ENCODE data around the gene ANKS3. TPM values are rescaled to one million over a fixed set of nuclear protein-coding genes. Genes with fewer than 3 reads are reported as not detected.
A peak's percentile ranks its signal among the peaks of the same experiment; 100 is the strongest.

ANKS3 gene
- total RNA-seq, 1 donor from 2014 or later, result 32.0 TPM

DNA sequence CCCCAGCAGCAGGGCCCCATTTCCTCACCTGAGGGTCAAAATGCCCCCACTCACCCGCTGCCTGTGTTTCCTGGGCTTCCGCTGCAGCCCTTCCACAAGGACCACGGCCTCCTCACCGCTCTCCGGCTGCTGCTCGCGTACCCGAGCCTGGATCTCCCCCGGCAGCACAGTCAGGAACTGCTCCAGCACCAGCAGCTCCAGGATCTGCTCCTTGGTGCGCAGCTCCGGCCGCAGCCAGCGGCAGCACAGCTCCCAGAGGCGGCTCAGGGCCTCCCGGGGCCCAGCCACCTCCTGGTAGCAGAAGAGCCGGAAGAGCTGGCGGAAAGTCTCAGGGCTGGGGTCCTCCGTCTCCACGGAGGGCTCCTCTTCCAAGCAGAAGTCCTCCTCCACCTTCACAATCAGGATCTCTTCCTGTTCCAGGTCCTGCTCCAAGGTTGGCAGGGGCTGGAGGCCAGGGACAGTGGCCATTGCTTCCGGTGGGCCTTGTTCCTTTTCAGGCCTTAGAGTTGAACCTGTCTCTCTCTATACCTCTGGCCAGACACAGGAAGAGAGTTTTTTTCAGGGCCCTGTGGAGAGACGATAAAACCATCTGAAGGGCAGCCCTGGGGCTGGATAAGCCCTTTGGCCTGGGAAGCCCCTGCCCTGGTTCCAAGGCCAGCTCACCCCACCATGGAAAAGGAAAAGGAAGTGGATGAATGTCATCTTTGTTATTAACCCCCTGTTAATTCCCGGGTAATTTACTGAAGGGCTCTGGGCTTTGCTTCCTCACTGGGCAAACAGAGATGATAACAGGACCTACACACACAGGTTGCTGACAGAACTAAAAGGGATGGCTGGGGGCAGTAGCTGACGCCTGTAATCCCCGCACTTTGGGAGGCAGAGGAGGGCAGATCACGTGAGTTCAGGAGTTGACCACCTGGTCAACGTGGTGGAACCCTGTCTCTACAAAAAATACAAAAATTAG lies 31.7 kb upstream of the ANKS3 start:
- no peaks in the 10 kb centered on the region for H3K9me3 Mint-ChIP-seq
- H3K27me3 Mint-ChIP-seq (ENCODE audit: low read depth), result no peaks in the 10 kb centered on the region
- no peaks in the 10 kb centered on the region for H3K36me3 Mint-ChIP-seq (ENCODE audit: low read depth)
- peaks cover 28% of the 10 kb centered on the region for H3K4me1 Mint-ChIP-seq
- TF ChIP-seq, protein P1, sequence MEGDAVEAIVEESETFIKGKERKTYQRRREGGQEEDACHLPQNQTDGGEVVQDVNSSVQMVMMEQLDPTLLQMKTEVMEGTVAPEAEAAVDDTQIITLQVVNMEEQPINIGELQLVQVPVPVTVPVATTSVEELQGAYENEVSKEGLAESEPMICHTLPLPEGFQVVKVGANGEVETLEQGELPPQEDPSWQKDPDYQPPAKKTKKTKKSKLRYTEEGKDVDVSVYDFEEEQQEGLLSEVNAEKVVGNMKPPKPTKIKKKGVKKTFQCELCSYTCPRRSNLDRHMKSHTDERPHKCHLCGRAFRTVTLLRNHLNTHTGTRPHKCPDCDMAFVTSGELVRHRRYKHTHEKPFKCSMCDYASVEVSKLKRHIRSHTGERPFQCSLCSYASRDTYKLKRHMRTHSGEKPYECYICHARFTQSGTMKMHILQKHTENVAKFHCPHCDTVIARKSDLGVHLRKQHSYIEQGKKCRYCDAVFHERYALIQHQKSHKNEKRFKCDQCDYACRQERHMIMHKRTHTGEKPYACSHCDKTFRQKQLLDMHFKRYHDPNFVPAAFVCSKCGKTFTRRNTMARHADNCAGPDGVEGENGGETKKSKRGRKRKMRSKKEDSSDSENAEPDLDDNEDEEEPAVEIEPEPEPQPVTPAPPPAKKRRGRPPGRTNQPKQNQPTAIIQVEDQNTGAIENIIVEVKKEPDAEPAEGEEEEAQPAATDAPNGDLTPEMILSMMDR (conservative IDR thresholded peaks at IDR 0.05), result no peak
- H3K27ac Mint-ChIP-seq (ENCODE audit: unreplicated experiment), result peak overlapping the region; percentile 64
- DNase-seq (ENCODE audit: low read depth, low spot score), result no peak
- peak overlapping the region; percentile 92 for H3K4me3 Mint-ChIP-seq

DNA sequence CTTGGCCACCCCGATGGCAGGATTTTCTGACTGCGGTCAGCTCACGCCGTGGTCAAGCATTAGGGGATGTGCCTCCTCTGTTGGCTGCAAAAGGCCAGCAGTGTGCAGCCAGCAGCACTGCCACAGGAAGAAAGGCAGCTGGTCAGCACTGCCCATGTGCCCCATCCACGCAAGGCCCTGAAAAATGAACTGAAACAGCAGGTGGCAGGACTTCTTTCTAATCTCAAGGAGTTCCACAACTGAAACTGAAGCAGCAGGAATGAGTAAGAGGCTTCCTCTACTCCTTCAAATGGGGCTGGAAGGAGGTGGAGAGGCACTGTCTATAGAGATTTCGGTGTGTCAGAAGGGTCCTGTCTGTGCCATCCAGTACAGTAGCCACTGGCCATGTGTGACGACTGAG lies 29.7 kb upstream of the ANKS3 start:
- Mint-ChIP-seq H3K27ac (ENCODE audit: unreplicated experiment) (no peak overlapping the region), H3K9me3 (no peaks in the 10 kb centered on the region), H3K36me3 (ENCODE audit: low read depth) (no peaks in the 10 kb centered on the region), H3K4me1 (peaks cover 20% of the 10 kb centered on the region), H3K27me3 (ENCODE audit: low read depth) (no peaks in the 10 kb centered on the region), H3K4me3 (peak overlapping the region; percentile 47)
- no peak for DNase-seq (ENCODE audit: low read depth, low spot score)
- TF ChIP-seq, protein P1 (conservative IDR thresholded peaks at IDR 0.05), result no peak

DNA sequence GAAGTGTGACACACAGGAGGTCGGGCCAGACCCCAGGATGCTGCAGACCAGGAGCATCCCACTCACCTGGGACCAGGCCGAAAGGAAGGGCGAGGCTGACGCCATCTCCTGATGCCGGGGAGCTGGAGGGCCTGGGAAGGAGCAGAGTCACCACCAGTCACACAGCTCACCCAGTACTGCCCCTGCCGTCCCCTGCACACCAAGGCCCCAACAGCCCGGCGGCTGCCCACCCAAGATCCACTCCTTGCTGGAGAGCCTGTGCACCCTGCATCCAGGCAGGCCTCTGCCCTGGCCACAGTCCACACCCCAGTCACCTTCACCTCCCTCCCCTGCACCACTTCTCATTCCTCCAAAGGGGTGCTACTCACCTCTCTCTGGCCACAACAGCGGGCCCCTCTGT lies 28.1 kb upstream of the ANKS3 start:
- TF ChIP-seq, protein P1 (conservative IDR thresholded peaks at IDR 0.05), result no peak
- no peaks in the 10 kb centered on the region for H3K27me3 Mint-ChIP-seq (ENCODE audit: low read depth)
- peaks cover 3% of the 10 kb centered on the region for H3K36me3 Mint-ChIP-seq (ENCODE audit: low read depth)
- DNase-seq (ENCODE audit: low read depth, low spot score), result no peak
- H3K4me3 Mint-ChIP-seq, result no peak overlapping the region
- H3K4me1 Mint-ChIP-seq, result peaks cover 11% of the 10 kb centered on the region
- no peaks in the 10 kb centered on the region for H3K9me3 Mint-ChIP-seq
- H3K27ac Mint-ChIP-seq (ENCODE audit: unreplicated experiment), result no peak overlapping the region

DNA sequence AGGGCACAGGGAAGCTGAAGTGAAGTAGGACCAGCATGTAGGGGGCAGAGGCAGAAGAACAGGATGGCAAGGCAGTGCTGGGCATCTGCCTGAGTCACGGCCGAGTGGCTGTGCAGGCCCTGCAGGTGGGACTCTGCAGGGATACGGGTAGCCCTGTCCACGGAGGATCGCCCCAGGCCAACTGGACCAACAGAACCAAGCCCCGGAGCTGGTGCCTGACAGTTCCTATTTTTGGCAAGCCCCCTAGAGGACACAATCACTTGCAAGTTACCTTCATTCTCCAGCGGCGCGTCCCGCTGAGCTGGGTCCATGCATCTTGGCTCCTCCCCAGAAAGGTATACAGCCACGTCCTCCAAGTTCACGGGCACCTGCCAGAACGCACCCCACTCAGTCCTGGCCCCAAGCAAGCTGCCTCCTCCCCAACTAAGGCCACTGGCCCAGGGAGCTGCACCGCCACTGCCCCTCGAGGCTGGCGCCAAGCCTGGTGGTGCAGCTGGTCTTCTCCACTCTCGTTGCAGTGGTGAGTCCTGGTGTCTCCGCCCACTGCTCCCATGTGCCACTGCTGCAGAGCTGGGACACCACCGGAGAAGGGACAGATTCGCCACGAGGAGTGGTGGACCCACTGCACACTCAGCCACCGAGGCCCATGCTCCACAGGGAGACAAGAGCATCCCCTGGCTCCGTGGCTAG lies 26.3 kb upstream of the ANKS3 start:
- H3K9me3 Mint-ChIP-seq, result peaks cover 2% of the 10 kb centered on the region
- TF ChIP-seq, protein P1 (conservative IDR thresholded peaks at IDR 0.05), result no peak
- H3K4me3 Mint-ChIP-seq, result peak overlapping the region; percentile 44
- no peak for DNase-seq (ENCODE audit: low read depth, low spot score)
- H3K4me1 Mint-ChIP-seq, result no peaks in the 10 kb centered on the region
- peaks cover 9% of the 10 kb centered on the region for H3K36me3 Mint-ChIP-seq (ENCODE audit: low read depth)
- no peak overlapping the region for H3K27ac Mint-ChIP-seq (ENCODE audit: unreplicated experiment)
- H3K27me3 Mint-ChIP-seq (ENCODE audit: low read depth), result no peaks in the 10 kb centered on the region

DNA sequence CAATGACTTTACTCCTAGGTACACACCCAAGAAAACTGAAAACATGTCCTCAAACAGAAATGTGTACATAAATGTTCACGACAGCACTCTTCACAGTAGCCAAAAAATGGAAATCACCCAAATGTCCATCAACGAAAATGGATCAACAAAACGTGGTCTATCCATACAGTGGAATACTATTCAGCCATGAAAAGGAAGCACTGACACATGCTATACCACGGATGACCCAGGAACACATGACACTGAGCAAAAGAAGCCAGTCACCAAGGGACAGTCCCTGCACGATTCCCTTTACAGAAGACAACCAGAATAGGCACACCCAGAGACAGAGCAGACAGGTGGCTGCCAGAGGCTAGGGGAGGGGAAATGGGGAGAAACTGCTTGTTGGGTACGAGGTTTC lies 21.6 kb upstream of the ANKS3 start:
- no peak for DNase-seq (ENCODE audit: low read depth, low spot score)
- Mint-ChIP-seq H3K4me3 (no peak overlapping the region), H3K36me3 (ENCODE audit: low read depth) (peaks cover 13% of the 10 kb centered on the region), H3K4me1 (no peaks in the 10 kb centered on the region), H3K27ac (ENCODE audit: unreplicated experiment) (no peak overlapping the region), H3K27me3 (ENCODE audit: low read depth) (no peaks in the 10 kb centered on the region), H3K9me3 (peaks cover 2% of the 10 kb centered on the region)
- TF ChIP-seq, protein P1 (conservative IDR thresholded peaks at IDR 0.05), result no peak

Measured in neural crest cell (in vitro differentiated cells).